Nucleus accumbens (tissue), 56 donors: ENCODE results near the gene AGBL3.

ENCODE experiments used
- DNase-seq, 56 donors: peaks; one replicate each; lab custom pipeline; 2025; lab: John Stamatoyannopoulos, UW

Gene AGBL3

DNA sequence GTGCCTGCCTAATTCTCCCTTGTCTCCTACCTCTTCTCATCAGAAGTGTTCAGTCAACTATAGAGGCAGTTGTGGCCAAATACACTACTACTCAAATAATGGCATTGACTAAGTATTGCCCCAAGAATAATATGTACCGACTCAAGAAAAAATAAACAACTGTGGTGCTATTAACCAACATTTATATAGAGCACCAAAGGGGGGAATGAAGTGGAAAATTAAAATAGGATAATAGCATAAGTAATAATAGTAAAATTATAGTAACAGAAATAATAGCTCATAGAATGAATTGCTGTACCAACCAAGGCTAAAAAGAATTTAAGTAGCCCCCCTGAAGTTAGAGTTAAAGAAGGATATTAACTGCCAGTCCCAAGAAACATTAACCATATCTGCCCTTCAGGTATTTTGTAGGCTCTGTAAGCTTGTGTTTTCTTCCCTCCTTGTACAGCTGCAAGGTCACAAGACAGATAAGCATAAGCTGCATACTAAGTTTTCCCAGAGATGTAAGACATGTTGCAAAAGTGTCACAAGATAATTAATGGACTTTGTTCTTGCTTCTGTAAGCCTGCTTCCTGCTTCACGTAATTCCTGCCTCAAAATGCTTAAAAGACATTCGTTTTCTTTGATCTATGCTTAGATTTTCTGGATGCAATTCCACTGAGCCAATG lies 195.1 kb downstream of the AGBL3 start:
- no peak for DNase-seq

DNA sequence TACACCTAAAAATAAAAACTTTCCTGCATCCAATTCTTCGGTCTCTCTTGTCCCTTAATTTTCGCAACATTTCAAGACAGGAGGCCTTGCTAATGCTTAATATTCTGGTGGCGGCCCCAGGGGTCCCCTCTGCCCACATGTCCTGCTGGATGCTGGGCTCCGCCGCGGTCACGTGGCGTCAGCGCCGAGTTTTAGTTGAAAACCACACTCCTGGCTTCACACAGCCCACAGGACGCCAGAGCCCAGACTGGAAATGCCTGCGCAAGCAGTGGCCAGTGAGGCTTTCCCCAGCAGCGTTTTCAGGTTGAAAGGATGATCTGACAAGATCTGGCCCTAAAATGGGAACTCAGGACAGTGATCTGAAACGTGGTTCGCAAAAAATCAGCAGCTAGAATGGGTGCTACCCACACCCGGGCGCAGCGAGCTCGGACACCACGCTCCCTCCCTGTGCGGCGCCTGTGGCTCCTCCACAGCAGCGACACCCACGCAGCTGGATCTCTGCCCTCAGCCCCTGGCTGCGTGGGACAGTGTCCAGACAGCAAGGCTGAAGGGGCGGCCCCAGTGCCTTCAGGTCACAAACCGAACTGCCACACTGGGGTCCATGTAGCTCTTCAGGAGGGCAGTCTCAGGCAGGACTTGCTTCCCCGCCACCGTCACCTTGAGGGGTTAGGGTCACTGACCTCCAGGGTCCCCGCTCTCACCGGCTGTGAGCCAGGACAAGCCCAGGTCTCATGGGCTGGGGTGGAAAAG lies 195.8 kb downstream of the AGBL3 start:
- DNase-seq: no peak

DNA sequence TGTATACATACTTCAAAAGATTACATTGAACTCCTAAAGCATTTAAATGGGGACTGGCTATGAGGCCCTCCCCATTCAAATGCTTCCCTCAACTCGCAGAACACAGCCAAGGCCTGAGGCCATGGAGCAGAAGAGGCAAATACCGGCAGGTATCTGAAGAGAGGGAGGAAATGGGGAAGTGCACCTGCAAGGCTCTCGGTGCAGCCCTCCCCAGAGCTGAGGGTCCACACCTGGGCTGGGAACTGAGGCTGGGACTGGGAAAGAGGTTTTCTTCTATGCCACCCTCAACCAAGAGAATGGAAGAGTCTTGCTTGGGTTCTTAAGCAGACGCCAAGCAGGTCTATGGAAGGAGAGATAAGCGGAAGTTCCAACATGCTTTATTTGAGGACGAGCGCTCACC lies 197.2 kb downstream of the AGBL3 start:
- DNase-seq: no peak

DNA sequence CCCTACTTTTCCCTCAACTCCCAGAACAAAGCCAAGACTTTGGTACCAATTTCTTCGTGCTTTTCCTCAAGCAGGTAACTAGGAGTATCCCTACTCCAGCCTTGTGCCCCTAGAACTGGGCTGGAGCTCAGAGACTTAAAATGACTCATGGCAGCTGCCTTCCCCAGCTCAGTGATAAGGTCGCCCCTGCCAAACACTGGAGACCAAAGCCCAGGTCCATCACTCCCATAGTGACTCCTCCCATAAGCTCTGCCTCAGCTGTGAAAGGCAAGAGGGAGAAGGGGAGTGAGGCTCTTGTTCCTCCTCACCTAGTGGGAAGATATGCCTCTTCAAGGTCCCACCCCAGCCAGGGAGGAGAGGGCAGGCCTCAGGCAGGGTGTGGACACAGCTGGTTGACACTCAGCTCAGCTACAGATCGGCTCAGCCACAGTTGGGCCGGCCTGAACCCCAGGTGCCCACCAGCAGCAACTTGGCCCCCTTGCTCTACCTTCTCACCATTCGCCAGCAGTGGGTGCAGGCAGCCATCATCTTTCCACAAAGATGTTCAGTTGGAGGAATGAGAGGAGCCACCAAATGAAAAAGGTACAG lies 198.0 kb downstream of the AGBL3 start:
- no peak for DNase-seq
